HepG2 (cell line): Measurements from ENCODE around the gene HOXA6. TPM values are rescaled to one million over a fixed set of nuclear protein-coding genes. Genes with fewer than 3 reads are reported as not detected.

Experiments used
- ATF7-NPFF ChIP-seq: sonication (generic); formaldehyde crosslinking; IDR thresholded peaks from 2 replicates; pipeline ENCODE4 v1.8.1; 2023; ENCODE audit warnings: mild to moderate bottlenecking, low read depth, missing genetic modification reagents, moderate library complexity
- ATM ChIP-seq: fragments of 450-650 bp; IDR thresholded peaks from 2 replicates; pipeline ENCODE4 v1.7.1; 2017; ENCODE audit warnings: mild to moderate bottlenecking, borderline replicate concordance
- BCL6 ChIP-seq: IDR thresholded peaks from 2 replicates; pipeline ENCODE4 v1.6.1; 2016; ENCODE audit warnings: missing genetic modification reagents, missing compliant biosample characterization
- BORCS8-MEF2B ChIP-seq: sonication (generic); formaldehyde crosslinking; IDR thresholded peaks from 2 replicates; pipeline ENCODE4 v1.8.0; 2022; ENCODE audit warnings: mild to moderate bottlenecking, missing genetic modification reagents
- CEBPB ChIP-seq: IDR thresholded peaks from 2 replicates; pipeline ENCODE4 v1.6.1; 2011; ENCODE audit warnings: low read depth, low read length, improper control_type of control experiment, borderline replicate concordance
- DZIP1 ChIP-seq: sonication (generic); formaldehyde crosslinking; IDR thresholded peaks from 2 replicates; pipeline ENCODE4 v1.5.0; 2020; ENCODE audit warnings: mild to moderate bottlenecking, missing genetic modification reagents
- FOXC1 ChIP-seq: sonication (generic); formaldehyde crosslinking; IDR thresholded peaks from 2 replicates; pipeline ENCODE4 v1.8.0; 2022; ENCODE audit warnings: mild to moderate bottlenecking, missing genetic modification reagents, borderline replicate concordance
- HNRNPL ChIP-seq: fragments of 200-400 bp; formaldehyde crosslinking; IDR thresholded peaks from 2 replicates; pipeline ENCODE4 v1.6.1; 2017; ENCODE audit warnings: mild to moderate bottlenecking, low read depth, low read length
- JUND ChIP-seq: sonication (generic); formaldehyde crosslinking; IDR thresholded peaks from 2 replicates; pipeline ENCODE4 v1.8.0; 2022; ENCODE audit warnings: mild to moderate bottlenecking, missing genetic modification reagents
- KAT8 ChIP-seq: IDR thresholded peaks from 2 replicates; pipeline ENCODE4 v1.6.1; 2016; ENCODE audit warnings: missing genetic modification reagents, missing compliant biosample characterization
- MLXIP ChIP-seq: sonication (generic); formaldehyde crosslinking; IDR thresholded peaks from 2 replicates; pipeline ENCODE4 v1.9.0; 2021; ENCODE audit warnings: missing genetic modification reagents, borderline replicate concordance
- NR2F6 ChIP-seq, 2 experiments: IDR thresholded peaks; 2 replicates each; pipeline ENCODE4 v1.6.1; 2016; ENCODE audit warnings: antibody characterized with exemption in 1 of 2, mild to moderate bottlenecking in 1 of 2
- PCBP2 ChIP-seq: fragments of 200-400 bp; formaldehyde crosslinking; optimal IDR thresholded peaks from 2 replicates; pipeline ENCODE3; 2018; ENCODE audit warnings: low read length, low read depth; ENCODE audit not compliant: poor library complexity, severe bottlenecking
- U2AF2 ChIP-seq: fragments of 200-400 bp; formaldehyde crosslinking; IDR thresholded peaks from 2 replicates; pipeline ENCODE4 v1.6.1; 2017; ENCODE audit warnings: low read depth, mild to moderate bottlenecking, low read length
- ZNF549 ChIP-seq: sonication (generic); formaldehyde crosslinking; IDR thresholded peaks from 2 replicates; pipeline ENCODE4 v1.5.0; 2020; ENCODE audit warnings: missing genetic modification reagents
- polyA plus RNA-seq, 8 experiments: library from polyadenylated mRNA; depleted of rRNA in 3 of 8; stranded (reverse) in 7 of 8; unstranded in 1 of 8; fragments of >200 nt; fragmentation: Illumina TruSeq in 4 of 8; extraction: Trizol in 4 of 8; gene quantifications; 2 replicates each; pipeline versions ENCODE4 v1.2.1 to v1.2.3, GENCODE V29; 2011 to 2016; ENCODE audit warnings: low read depth in 4 of 8, missing spikeins in 1 of 8, mixed read lengths in 1 of 8; ENCODE audit not compliant: insufficient read depth in 1 of 8
- total RNA-seq, 5 experiments: library from RNA; depleted of rRNA; stranded (reverse); fragments of >200 nt; fragmentation: Illumina TruSeq; extraction: Trizol; gene quantifications; 2 replicates each; pipeline ENCODE4 v1.2.3, GENCODE V29; 2016; ENCODE audit warnings: low read depth in 1 of 5
- TF ChIP-seq, protein P1 (sequence below): sonication (generic); formaldehyde crosslinking; IDR thresholded peaks from 2 replicates; pipeline ENCODE4 v1.4.0; 2020; ENCODE audit warnings: missing genetic modification reagents, borderline replicate concordance
- TF ChIP-seq, protein P2 (sequence below): sonication (generic); formaldehyde crosslinking; IDR thresholded peaks from 2 replicates; pipeline ENCODE4 v1.8.1; 2023; ENCODE audit warnings: mild to moderate bottlenecking, missing genetic modification reagents
- TF ChIP-seq, protein P3 (sequence below): sonication (generic); formaldehyde crosslinking; conservative IDR thresholded peaks from 2 replicates; pipeline ENCODE4 v1.5.0; 2020; ENCODE audit warnings: missing genetic modification reagents

Gene HOXA6
- total and polyA plus RNA-seq, 2 of the 13 experiments (the other 11 are each of a cell fraction or from before 2014, with no cell fraction given): 1.3 to 1.5 TPM

DNA sequence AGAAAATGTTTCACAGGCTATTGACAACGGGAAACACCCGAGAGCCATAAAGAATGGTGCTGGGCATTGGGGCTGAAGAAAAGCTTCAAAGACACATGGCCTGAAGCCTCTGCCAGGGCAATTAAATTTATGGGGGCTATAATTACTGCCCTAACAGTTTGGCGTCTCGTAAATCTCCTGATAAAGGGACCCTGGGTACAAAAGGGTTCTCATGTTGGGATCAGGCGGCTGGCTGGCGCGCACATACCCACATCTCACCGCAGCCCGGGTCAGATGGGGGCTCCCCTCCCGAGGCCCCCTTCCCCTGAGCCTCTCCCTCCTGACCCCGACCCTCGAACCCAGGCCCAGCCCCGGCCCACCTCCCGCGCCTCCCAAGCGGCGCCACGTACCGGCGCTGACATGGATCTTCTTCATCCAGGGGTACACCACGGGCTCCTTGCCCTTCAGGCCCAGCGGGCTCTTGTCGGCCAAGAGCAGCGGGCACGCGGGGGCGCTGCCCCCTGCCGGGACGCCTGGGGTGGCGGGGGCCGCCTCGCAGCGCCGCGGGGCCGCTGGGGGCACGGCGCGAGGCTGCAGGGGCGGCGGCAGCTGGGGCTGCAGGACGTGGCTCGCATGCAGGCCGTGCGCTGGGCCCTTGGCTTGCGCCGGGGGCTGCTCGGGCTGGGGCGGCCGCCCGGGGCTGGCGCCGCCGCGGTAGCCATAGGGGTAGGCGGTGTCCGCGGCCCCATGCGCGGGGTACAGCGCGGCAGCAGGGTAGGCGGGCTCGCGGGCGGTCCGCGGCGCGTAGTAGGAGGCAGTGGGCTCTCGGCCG, 17.6 kb downstream of the HOXA6 start (continued):
- TF ChIP-seq MLXIP (CRISPR knock-in tag) (no peak), FOXC1 (peak; percentile 55; the same call in 1 of the 2 replicates), HNRNPL (peak; percentile 80), NR2F6 (IDR thresholded peaks at IDR 0.05) (no peak), NR2F6 (CRISPR knock-in tag; IDR thresholded peaks at IDR 0.05) (no peak), ATM (no peak), CEBPB (no peak), DZIP1 (CRISPR knock-in tag) (no peak), KAT8 (no peak), U2AF2 (no peak), PCBP2 (no peak), BORCS8-MEF2B (CRISPR knock-in tag) (no peak), JUND (CRISPR knock-in tag) (no peak), BCL6 (CRISPR knock-in tag) (no peak), ATF7-NPFF (CRISPR knock-in tag) (0 out of 2 replicates have a peak, but pooled peaks have one; percentile 23), ZNF549 (CRISPR knock-in tag) (no peak)
- TF ChIP-seq, protein P1, sequence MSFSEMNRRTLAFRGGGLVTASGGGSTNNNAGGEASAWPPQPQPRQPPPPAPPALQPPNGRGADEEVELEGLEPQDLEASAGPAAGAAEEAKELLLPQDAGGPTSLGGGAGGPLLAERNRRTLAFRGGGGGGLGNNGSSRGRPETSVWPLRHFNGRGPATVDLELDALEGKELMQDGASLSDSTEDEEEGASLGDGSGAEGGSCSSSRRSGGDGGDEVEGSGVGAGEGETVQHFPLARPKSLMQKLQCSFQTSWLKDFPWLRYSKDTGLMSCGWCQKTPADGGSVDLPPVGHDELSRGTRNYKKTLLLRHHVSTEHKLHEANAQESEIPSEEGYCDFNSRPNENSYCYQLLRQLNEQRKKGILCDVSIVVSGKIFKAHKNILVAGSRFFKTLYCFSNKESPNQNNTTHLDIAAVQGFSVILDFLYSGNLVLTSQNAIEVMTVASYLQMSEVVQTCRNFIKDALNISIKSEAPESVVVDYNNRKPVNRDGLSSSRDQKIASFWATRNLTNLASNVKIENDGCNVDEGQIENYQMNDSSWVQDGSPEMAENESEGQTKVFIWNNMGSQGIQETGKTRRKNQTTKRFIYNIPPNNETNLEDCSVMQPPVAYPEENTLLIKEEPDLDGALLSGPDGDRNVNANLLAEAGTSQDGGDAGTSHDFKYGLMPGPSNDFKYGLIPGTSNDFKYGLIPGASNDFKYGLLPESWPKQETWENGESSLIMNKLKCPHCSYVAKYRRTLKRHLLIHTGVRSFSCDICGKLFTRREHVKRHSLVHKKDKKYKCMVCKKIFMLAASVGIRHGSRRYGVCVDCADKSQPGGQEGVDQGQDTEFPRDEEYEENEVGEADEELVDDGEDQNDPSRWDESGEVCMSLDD (CRISPR knock-in tag): 0 out of 2 replicates have a peak, but pooled peaks have one; percentile 55
- TF ChIP-seq, protein P2, sequence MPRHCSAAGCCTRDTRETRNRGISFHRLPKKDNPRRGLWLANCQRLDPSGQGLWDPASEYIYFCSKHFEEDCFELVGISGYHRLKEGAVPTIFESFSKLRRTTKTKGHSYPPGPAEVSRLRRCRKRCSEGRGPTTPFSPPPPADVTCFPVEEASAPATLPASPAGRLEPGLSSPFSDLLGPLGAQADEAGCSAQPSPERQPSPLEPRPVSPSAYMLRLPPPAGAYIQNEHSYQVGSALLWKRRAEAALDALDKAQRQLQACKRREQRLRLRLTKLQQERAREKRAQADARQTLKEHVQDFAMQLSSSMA (CRISPR knock-in tag): 0 out of 2 replicates have a peak, but pooled peaks have one; percentile 20
- TF ChIP-seq, protein P3, sequence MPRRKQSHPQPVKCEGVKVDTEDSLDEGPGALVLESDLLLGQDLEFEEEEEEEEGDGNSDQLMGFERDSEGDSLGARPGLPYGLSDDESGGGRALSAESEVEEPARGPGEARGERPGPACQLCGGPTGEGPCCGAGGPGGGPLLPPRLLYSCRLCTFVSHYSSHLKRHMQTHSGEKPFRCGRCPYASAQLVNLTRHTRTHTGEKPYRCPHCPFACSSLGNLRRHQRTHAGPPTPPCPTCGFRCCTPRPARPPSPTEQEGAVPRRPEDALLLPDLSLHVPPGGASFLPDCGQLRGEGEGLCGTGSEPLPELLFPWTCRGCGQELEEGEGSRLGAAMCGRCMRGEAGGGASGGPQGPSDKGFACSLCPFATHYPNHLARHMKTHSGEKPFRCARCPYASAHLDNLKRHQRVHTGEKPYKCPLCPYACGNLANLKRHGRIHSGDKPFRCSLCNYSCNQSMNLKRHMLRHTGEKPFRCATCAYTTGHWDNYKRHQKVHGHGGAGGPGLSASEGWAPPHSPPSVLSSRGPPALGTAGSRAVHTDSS (CRISPR knock-in tag): no peak
